A204.1 (cell line): Measurements from ENCODE around the gene ADAMTSL1.

ENCODE experiments used
- FAIRE-seq: peaks from 2 replicates; lab custom pipeline; 2012; peaks lifted over from hg19 to GRCh38; lab: Jason Lieb, UNC

ADAMTSL1 gene

DNA sequence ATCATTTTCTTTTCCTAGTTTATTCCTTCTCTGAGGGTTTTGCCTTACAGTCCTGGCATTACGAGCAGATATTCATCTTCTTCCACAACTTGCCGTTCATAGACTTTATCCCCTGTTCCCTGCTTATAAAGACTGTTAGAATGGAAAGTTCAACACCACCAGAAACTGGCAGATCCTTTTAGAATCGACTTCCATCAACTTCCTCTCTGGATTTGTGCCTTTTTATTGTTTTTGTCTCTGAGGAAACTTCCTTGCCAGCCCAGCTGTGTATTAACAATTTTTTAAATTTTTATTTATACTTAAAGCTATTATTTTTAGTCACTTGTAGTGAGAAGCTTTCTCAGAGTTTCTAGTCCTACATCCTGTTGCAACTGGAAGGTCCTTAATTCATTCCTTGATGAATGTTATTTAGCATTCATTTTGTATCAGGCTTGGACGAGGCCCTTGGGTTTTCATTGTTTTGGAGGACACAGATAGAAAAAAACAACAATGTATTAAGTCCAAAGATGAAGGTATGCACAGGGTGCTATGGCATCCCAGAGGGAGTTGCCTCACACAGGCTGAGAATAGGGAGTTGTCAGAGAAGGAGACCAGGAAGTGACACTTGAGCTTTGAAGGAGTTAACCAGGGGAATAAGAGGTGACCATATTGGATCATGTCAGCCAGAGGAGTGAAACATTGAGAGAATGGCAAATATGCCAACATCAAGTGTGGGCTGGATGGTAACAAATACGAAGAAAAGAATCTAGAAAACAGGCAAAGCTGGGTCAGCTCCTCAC is 81.3 kb downstream of the ADAMTSL1 start:
- FAIRE-seq, result no peak

DNA sequence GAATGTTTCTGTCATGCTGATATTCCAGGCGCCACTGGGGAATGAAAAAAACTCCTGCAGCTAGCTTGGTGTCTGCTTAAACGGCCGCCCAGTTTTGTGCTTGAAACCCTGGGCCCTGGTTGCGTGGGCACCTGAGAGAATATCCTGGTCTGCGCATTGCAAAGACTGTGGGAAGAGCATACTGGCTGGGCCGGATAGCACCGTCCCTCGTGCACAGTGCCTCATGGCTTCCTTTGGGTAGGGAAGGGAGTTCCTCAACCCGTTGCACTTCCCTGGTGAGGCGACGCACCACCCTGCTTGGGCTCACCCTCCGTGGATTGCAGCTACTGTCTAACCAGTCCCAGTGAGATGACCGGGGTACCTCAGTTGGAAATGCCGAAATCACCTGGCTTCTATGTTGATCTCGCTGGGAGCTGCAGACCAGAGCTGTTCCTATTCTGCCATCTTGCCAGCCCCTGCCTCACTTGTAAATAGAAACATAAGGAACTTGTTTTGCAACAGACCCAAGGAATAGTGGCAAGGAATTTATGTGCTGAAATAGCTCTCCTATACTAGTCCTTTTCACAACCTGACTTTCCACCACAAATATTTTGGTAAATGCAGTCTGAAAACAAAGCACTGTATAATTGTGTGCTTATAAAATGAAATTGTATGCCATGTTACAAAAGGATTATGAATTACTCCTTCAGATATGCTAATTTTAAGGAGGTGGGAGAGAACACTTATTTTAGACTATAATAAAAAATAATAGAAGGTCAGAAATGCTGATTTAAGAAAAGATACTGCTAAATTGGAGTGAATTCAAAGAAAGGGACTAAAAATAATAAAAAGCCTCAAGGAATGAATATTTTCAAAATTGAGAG is 90.3 kb downstream of the ADAMTSL1 start:
- no peak for FAIRE-seq

- FAIRE-seq, result no peak
Measured at GRCh38 chr9:18566121-18566520, 92.2 kb downstream of the ADAMTSL1 start.

DNA sequence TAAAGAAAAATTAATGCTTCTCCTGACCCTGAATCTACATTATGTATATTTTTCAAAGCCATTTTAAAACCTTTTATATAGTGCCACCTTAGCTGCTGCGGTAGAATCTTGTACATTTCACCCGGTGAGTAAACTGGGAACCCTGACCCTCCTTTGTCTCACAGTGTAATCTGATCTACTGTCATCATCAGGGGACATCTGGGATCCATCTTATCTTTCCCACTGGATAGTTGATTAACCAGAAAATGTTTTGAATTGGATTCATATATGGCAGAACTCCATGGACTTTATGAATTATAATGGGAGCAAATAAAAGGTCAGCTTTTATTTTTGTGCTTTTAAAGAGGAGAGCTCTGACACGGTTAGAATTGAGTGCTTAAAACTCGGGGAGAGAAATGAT is 95.0 kb downstream of the ADAMTSL1 start:
- no peak for FAIRE-seq

- FAIRE-seq, result no peak
Measured at GRCh38 chr9:18569941-18570630, 96.1 kb downstream of the ADAMTSL1 start.

GRCh38 chr9:18573021-18573556 is 99.1 kb downstream of the ADAMTSL1 start:
- FAIRE-seq, result no peak

DNA sequence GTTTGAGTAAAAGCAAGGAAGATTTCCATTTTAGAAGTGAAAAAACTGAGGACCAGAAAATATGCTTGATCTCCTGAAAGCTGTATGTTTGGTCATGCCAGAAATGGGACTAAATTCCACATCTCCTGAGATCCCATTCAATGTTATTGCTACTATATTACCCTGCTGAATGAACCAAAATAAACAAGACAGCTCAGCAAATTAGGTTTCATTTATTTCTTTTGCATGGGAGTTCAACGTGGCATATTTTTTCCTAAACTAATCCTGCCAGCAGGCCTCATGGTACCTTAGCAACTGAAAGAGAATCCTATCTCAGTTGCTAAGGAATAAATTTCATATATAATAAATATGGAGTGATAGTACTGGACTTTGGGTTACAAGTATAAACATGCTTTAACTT is 101.7 kb downstream of the ADAMTSL1 start:
- FAIRE-seq, result no peak

- no peak for FAIRE-seq
Measured at GRCh38 chr9:18579536-18579935, 105.6 kb downstream of the ADAMTSL1 start.

DNA sequence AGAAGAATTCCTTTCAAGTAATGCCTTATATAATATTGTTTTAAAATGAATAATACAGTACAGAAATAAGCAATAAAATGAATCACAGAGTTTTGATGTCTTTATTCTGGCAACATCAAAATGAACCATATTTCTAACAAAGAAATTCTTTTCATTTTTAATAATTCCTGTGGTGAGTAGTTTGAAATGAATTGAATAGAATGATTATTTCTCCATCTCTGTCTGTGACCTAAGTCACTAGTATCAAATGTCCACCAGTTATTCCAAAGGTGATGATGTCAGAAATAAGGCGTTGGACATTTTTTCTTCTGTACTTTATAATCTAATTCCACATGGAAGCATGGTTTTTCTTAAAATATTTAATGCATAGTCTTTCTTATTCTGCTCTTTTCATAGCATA is 106.2 kb downstream of the ADAMTSL1 start:
- peak; percentile 25 for FAIRE-seq

- FAIRE-seq, result no peak
Measured at GRCh38 chr9:18585996-18586395, 112.0 kb downstream of the ADAMTSL1 start.

GRCh38 chr9:18588002-18588401 is 114.0 kb downstream of the ADAMTSL1 start:
- no peak for FAIRE-seq

DNA sequence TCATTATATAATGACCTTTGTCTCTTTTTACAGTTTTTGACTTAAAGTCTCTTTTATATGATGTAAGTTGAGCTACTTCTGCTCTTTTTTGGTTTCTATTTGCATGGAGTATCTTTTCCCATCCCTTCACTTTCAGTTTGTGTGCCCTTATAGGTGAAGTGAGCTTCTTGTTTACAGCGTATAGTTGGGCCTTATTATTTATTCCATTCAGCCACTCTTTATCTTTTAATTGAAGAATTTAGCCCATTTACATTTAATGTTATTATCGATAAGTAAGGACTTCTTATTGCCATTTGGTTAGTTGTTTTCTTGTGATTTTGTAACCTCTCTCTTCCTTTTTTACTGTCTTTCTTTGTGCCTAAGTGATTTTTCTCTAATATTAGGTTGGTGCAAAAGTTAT is 117.3 kb downstream of the ADAMTSL1 start:
- FAIRE-seq, result no peak

DNA sequence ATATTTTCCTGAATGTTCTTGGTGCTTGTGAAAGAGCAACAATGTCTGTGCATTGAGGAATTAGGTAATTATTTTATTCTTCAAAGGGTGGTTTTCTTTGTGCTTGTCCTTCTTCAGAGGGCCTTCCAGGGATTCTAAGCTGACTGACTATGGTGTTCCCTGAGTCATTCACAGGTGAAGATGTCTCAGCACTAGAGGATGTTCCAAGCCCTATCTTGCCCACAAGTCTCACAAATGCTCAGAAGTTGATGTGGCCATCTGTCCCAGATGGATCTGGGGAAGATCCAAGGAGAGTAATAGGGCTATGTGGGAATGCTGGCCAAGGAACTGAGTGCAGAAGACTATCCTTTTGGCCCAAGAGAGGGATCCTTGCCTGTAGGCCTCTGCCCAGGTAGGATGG is 120.9 kb downstream of the ADAMTSL1 start:
- no peak for FAIRE-seq

DNA sequence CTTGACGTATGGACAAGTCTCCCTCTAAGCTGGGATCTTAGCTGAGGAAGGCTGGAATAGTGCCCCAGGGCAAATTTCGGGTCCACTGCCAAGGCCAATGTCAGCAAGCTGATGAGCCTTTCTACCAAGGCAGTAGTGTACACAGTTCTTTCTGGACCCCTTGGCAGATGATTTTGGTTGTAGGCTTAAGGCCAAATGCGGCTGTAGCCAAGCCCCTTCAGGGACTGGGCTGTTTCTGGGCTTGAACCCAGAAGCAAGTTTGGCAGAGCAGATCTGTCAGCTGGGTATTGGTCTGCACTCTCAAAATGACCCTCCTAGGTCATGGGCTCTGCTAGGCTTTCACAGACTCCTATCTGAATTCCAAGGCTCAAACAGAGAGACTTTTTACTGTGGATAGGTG is 121.6 kb downstream of the ADAMTSL1 start:
- no peak for FAIRE-seq

DNA sequence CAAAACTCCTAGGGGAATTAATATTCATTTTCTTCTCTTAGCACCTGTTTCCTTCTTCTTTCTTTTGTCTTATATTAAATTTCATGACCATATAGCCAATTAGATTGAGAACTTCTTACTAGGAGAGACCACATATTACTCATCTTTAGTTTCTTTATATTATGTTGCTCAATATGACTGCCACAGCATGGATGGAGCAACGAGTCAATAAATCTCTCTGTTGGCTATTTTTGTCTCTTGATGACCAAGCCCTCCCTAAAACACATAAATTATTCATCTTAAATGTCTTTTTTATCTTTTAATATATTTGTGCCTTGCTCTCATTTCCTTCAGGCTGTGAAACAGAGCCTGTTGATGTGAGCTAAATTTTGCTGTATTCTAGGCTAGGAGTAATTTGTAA is 123.0 kb downstream of the ADAMTSL1 start:
- FAIRE-seq, result no peak

DNA sequence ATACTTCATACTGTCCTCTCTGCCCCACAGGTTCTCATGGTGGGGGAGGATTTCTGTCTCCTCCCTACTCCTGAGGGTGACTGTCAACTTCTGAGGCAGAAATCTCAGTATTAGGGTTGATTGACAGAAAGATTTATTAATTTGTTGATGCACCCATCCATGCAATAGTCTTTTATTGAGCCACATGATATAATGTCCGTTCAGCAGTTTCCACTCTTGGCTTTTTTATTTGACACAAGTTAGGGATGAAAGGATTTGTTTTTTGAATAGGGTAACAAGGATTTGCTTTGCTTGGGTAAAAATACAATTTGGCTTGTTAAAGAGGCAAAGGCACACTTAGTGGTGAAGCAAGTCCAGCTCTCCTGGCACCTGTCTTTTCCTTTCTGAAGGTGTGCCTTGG is 125.0 kb downstream of the ADAMTSL1 start:
- FAIRE-seq, result no peak

DNA sequence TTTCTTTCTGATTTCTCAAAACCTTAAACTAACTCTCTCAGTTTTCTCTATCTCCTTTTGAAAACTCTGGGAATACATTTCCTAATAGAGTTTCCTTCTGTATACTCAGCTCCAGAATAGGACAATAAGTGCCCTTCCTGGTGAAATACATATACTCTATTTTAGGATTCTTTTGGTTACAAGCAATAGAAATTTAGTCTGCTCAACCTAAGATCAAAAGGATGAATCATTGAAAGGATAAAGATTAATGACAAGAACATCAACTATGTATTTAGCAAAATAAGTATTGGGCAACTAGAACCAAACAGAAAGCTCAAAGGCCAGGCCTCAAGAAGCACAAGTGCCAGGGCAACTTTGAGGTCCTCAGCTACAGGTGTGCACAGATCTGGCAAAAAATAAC is 127.1 kb downstream of the ADAMTSL1 start:
- no peak for FAIRE-seq

- FAIRE-seq, result no peak
Measured at GRCh38 chr9:18601956-18602355, 128.0 kb downstream of the ADAMTSL1 start.

DNA sequence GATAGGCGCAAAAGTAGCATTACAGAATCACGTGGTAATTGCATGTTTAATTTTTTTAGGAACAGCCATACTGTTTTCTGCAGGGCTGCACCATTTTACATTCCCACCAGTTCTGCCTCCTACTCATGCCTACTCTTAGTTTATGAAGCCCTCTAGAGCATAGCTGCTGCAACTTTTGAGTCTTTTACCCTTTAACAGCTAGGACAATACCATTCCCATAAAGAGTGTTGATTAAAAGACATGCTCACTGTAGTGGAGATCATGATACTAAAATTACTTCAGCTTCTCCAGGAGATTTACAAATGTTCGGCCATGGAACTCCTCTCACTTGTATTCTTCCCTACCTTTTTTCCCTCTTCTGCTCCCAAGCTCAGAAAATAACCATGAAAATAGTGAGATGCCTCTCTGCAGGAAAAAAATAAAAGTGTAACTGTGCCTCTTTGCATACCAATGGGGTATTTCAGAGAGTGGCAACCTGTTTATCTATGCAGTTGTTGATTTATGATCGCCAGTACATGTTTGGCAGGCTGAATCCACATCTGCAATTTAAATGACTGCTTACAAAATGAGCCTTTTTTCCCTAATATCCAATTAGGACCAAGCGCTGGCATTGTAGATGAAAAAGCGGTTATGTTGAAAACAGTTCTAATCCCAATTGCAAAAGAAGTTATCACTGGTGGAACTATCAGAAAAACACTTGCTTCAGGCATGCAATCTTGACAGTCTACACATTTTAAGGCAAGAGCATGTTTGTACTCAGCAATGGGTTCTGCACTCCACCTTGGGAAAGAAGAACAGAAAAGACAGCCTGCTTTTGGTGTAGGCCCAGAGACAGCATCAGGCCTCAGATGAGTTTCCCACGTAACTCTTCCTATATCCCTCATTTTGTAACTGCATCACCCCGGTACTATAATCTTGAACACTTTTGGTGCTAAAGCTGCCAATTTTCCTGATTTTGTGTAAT is 131.1 kb downstream of the ADAMTSL1 start:
- FAIRE-seq, result no peak

DNA sequence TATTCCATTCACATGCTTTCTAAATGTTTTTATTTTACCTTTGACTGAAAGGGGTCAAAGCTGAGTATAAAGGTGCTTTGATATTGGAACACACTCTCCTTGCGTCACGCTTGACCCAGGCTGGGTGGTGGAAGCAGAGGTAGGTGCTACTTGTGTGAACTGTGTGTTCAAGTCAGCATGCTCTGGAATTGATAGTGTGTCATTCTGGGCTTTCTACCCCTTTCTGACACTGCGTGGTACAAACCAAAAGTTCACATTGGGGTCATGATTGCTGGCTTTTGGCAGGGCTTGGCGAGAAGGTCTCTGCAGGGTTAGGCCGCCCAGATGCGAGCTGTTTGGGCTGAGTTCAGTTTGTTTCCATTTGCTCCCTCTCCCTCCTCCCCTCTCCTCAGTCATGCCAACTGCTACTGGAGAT is 131.8 kb downstream of the ADAMTSL1 start:
- FAIRE-seq, result no peak

DNA sequence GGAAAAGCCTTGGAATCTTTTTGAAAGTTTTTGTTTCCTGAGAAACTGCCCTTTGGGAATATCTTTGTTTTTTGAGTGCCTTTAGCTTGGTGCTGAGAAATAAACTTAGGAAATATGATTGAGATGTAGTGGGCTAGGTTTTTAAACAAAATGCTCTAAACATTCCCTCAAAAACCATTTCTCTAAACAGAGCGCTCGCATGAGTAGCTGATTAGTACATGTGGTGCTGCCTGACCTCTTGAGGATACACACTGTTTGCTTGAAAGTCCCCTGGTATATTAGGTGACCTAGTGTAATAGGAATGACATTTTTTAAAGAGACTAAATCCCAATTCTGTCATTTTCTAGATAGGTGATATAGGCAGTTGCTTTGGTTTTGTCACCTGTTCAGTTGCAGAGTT is 132.3 kb downstream of the ADAMTSL1 start:
- FAIRE-seq, result no peak

GRCh38 chr9:18606846-18607245 is 132.9 kb downstream of the ADAMTSL1 start:
- FAIRE-seq, result no peak
